Right lobe of liver (tissue), 6 donors: ENCODE results near the gene NFE2L3. TPM values are rescaled to one million over a fixed set of nuclear protein-coding genes. Genes with fewer than 3 reads are reported as not detected.

Experiments
- ATAC-seq, 4 donors: fragments of 200-7000 bp; cut with Tn5 transposase; one replicate each; pipeline ENCODE4 v1.9.1; 2020; ENCODE audit warnings: mild to moderate bottlenecking in 4 of 4, moderate library complexity in 4 of 4
- DNase-seq, 3 donors: peaks; one replicate each; pipeline ENCODE4 v3.0.0-alpha.2; 2020
- H3K27ac ChIP-seq, 3 donors: fragments of 200-600 bp; one replicate each; pipeline ENCODE4 v1.8.0; 2022
- H3K27me3 ChIP-seq, 2 donors: fragments of 200-600 bp; one replicate each; pipeline ENCODE4 v1.8.0; 2022
- H3K36me3 ChIP-seq, 4 donors: fragments of 200-600 bp; sonication (generic) in 1 of 4; one replicate each; pipeline versions ENCODE4 v1.5.1 to v1.8.0; 2017 to 2022; ENCODE audit warnings: control low read depth in 1 of 4
- H3K4me1 ChIP-seq, 4 donors: fragments of 200-600 bp; sonication (generic) in 1 of 4; one replicate each; pipeline versions ENCODE4 v1.5.1 to v1.8.0; 2017 to 2022; ENCODE audit warnings: control low read depth in 1 of 4
- H3K4me3 ChIP-seq, 3 donors: fragments of 200-600 bp; one replicate each; pipeline ENCODE4 v1.8.0; 2022
- H3K9me3 ChIP-seq, 4 donors: fragments of 200-600 bp; sonication (generic) in 1 of 4; one replicate each; pipeline versions ENCODE4 v1.5.1 to v1.8.0; 2017 to 2022; ENCODE audit warnings: control low read depth in 1 of 4
- CTCF ChIP-seq, 4 donors: fragments of 200-600 bp in 3 of 4; fragments of 450-650 bp in 1 of 4; IDR thresholded peaks; one replicate each; pipeline versions ENCODE4 v1.5.1 to v1.8.0; 2016 to 2022; ENCODE audit warnings: antibody characterized with exemption in 4 of 4, mild to moderate bottlenecking in 2 of 4
- POLR2A ChIP-seq: fragments of 450-650 bp; IDR thresholded peaks from one replicate; pipeline ENCODE4 v1.6.1; 2017; ENCODE audit warnings: antibody characterized with exemption, mild to moderate bottlenecking
- WGBS: methylation state at CpG from one replicate; pipeline ENCODE4 v1.1.6; 2018; ENCODE audit warnings: low coverage, low lambda C conversion rate; ENCODE audit not compliant: insufficient coverage; ENCODE audit errors: missing lambda C conversion rate; 5-methylcytosine and 5-hydroxymethylcytosine counted together
- intact Hi-C, 2 donors: fragments of 100-400 bp; cut with DNase I; formaldehyde crosslinking; loops; one replicate each; pipeline versions ENCODE4 v1.11.2 to v1.14.1; 2022
- total RNA-seq, 6 experiments: library from RNA; depleted of rRNA in 2 of 6; stranded (reverse); fragments of >200 nt in 2 of 6; fragmentation: NEBNext Ultra II Directional in 3 of 6; extraction: Animal tissue kit (Norgen Biotek cat#: 25700) in 3 of 6; gene quantifications; one replicate each; pipeline versions ENCODE4 v1.1.0 to v1.2.4, GENCODE V29; 2016 to 2023
- donor health status: DM: no; HTN: yes; CAD: no.
- donor health status: DM: no; HTN: no; CAD: no.
- donor health status: DM: no; HTN: no; CAD: no.
- donor health status: DM: no; HTN: yes; CAD: no.
- donor health status: DM: no; HTN: yes; CAD: no.

Gene NFE2L3
- total RNA-seq, 6 experiments from 2014 or later, result 0.13 to 2.0 (median 0.54) TPM

GRCh38 chr7:26195182-26195581, 43.2 kb downstream of the NFE2L3 start:
- H3K27ac ChIP-seq, result no peak overlapping the region
- H3K9me3 ChIP-seq, result no peaks in the 10 kb centered on the region
- intact Hi-C loops, result no loop called here
- peaks cover 27 to 78% (median 55%) of the 10 kb centered on the region in 4 donors for H3K36me3 ChIP-seq
- no peak overlapping the region for H3K4me3 ChIP-seq
- peaks cover 0 to 62% (median 22%) of the 10 kb centered on the region in 4 donors for H3K4me1 ChIP-seq
- no peak for TF ChIP-seq CTCF (IDR thresholded peaks at IDR 0.05)
- no peak for TF ChIP-seq POLR2A
- 71% methylated on average over 5 of the region's 5 CpGs for WGBS
- DNase-seq (no peak), ATAC-seq (no peak)
- H3K27me3 ChIP-seq, result no peaks in the 10 kb centered on the region

DNA sequence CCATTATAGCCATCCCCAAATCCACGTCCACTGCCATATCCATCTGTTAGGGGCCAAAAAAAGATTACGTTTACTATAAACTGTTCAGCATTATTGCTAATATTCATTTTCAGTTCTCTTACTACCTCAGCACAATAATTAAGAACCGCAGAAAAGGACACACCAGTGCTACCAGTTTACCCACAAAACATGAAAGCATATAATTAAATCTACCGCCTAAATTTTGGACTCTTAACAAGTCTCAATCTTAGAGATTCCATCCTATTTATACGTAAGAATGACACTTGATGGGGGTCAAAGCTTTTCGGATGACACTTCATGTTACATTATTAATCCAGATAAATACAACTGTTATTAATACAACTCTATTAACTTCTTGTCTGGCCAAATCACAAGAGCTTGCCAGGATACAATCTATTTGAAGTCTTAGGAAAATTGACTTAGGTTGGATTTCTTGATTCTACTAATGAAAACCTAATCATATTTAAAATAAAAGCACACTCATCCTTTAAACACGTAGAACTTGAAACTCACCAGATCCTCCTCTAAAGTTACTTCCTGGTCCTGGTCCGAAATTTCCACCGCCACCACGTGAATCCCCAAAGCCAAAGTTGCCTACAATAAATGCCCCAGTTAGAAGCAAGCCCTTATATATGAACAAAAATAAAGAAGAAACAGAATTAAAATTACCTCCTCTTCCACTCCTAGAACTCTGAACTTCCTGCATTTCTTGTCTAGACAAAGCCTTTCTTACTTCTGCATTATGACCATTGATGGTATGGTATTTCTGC, 44.1 kb downstream of the NFE2L3 start:
- Histone ChIP-seq H3K9me3 (no peaks in the 10 kb centered on the region), H3K27me3 (no peaks in the 10 kb centered on the region), H3K27ac (no peak overlapping the region), H3K4me1 (peaks cover 0 to 62% (median 22%) of the 10 kb centered on the region in 4 donors), H3K36me3 (peaks cover 23 to 69% (median 49%) of the 10 kb centered on the region in 4 donors), H3K4me3 (no peak overlapping the region)
- TF ChIP-seq CTCF (IDR thresholded peaks at IDR 0.05) (no peak), POLR2A (no peak)
- 47% methylated on average over 10 of the region's 10 CpGs for WGBS
- intact Hi-C loops, result no loop called here
- no peak for DNase-seq
- ATAC-seq, result no peak

DNA sequence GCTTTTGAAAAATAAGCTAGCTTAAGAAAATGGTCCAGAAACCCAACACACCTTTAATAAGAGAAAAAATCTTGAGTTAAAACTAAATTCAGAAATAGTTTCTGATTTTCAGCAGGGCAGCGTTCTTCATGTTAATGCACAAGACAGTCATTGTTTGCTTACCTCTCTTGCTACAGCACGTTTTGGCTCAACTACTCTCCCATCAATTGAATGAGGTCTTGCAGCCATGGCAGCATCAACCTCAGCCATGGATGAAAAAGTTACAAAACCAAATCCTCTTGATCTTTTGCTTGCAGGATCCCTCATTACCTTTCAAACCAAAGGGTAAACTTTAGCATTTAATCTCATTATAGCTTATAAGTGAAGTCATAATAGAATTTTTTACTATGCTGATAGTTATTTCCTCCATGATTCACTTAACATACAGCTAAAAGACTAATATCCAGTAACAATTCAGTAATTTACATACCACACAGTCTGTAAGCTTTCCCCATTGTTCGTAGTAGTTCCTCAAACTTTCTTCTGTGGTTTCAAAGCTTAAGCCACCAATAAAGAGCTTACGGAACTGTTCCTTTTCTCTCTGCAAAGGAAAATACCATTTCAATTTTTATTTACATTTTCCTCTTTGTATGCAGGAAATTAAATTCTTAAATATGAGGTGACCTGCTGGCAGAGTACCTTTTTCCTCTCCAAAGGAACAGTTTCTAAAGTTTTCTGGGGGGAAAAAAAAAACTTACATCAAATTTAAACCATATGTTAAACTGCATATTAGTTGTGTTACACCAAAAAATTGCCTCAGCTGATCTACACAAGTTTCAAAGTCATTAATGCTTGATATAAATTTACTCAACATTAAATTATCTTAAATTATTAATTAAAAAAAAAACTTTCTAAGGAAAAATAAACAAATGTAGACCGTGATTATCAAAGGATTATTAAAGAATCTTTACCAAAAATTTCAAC, 45.4 kb downstream of the NFE2L3 start:
- Histone ChIP-seq H3K4me3 (peak overlapping the region; percentile 83 to 88 (median 88)), H3K4me1 (peaks cover 0 to 57% (median 22%) of the 10 kb centered on the region in 4 donors), H3K27me3 (no peaks in the 10 kb centered on the region), H3K9me3 (no peaks in the 10 kb centered on the region), H3K27ac (peak overlapping the region in 1 of 3 donors; percentile 100), H3K36me3 (peaks cover 10 to 55% (median 39%) of the 10 kb centered on the region in 4 donors)
- DNase-seq (no peak), ATAC-seq (no peak)
- intact Hi-C loops, result no loop called here
- no peak for TF ChIP-seq CTCF (IDR thresholded peaks at IDR 0.05)
- no peak for TF ChIP-seq POLR2A
- WGBS, result 14% methylated on average over 5 of the region's 5 CpGs

- ATAC-seq, result no peak
- no peak for TF ChIP-seq POLR2A
- peak; percentile 64 to 75 (median 72) for TF ChIP-seq CTCF (IDR thresholded peaks at IDR 0.05)
- under 1% methylated on average over 6 of the region's 6 CpGs for WGBS
- Histone ChIP-seq H3K9me3 (no peaks in the 10 kb centered on the region), H3K27me3 (no peaks in the 10 kb centered on the region), H3K4me1 (peaks cover 0 to 56% (median 18%) of the 10 kb centered on the region in 4 donors), H3K36me3 (peaks cover 9 to 47% (median 33%) of the 10 kb centered on the region in 4 donors), H3K4me3 (peak overlapping the region; percentile 83 to 88 (median 88)), H3K27ac (peak overlapping the region; percentile 97 to 100 (median 100))
- no peak for DNase-seq
- intact Hi-C loops, result no loop called here
These were observed 46.3 kb downstream of the NFE2L3 start for GRCh38 chr7:26198133-26198780.
